Cardiac muscle cell (in vitro differentiated cells and primary cell): Measurements from ENCODE around the gene PIGN. TPM values are rescaled to one million over a fixed set of nuclear protein-coding genes. Genes with fewer than 3 reads are reported as not detected.

ENCODE experiments used
- DNase-seq, 2 donors: peaks; one replicate each; pipeline versions ENCODE4 v3.0.0 to v3.0.0-alpha.2; 2010 to 2017; ENCODE audit warnings: low read depth in 1 of 2, low spot score in 1 of 2
- H3K27ac ChIP-seq: fragments of 200-600 bp; sonication (generic); 2 replicates; pipeline ENCODE4 v1.5.1; 2016
- H3K27me3 ChIP-seq: fragments of 200-600 bp; sonication (generic); 2 replicates; pipeline ENCODE4 v1.6.0; 2016; ENCODE audit warnings: control low read depth
- H3K36me3 ChIP-seq: fragments of 200-600 bp; sonication (generic); 2 replicates; pipeline ENCODE4 v1.5.1; 2016; ENCODE audit warnings: control low read depth
- H3K4me1 ChIP-seq: fragments of 200-600 bp; sonication (generic); 2 replicates; pipeline ENCODE4 v1.8.1; 2017; ENCODE audit warnings: low read depth, mild to moderate bottlenecking, mixed run types
- H3K4me3 ChIP-seq: fragments of 200-600 bp; sonication (generic); 2 replicates; pipeline ENCODE4 v1.5.1; 2016; ENCODE audit warnings: mild to moderate bottlenecking
- H3K9me3 ChIP-seq: fragments of 200-600 bp; sonication (generic); 2 replicates; pipeline ENCODE4 v1.5.1; 2017; ENCODE audit warnings: low read depth, mild to moderate bottlenecking, control low read depth
- polyA plus RNA-seq: library from polyadenylated mRNA; unstranded; fragments of >200 nt; fragmentation: Nextera tagmentation; extraction: Ambion mirVana; gene quantifications from 2 replicates; pipeline ENCODE4 v1.2.1, GENCODE V29; 2016
- total RNA-seq: library from RNA; depleted of rRNA; stranded (reverse); fragments of >200 nt; gene quantifications from 2 replicates; pipeline ENCODE4 v1.2.3, GENCODE V29; 2016
- TF ChIP-seq, protein P1 (sequence below): IDR thresholded peaks from 2 replicates; pipeline ENCODE4 v1.5.1; 2012; ENCODE audit warnings: low read depth, mild to moderate bottlenecking, low read length

The PIGN gene
- total RNA-seq (16.2 and 20.8 TPM in 2 replicates), polyA plus RNA-seq (18.8 and 21.9 TPM in 2 replicates)

GRCh38 chr18:62186774-62187542, at the start of gene PIGN, which contains the start of gene RELCH:
TSS of gene PIGN (minus strand) at chr18:62187056. CDS start at chr18:62161353, 25,703 bp downstream.
TSS of gene RELCH (plus strand) at chr18:62187255. CDS start at chr18:62187506, 251 bp downstream.
- no peaks in the 10 kb centered on the region for H3K36me3 ChIP-seq
- TF ChIP-seq, protein P1, sequence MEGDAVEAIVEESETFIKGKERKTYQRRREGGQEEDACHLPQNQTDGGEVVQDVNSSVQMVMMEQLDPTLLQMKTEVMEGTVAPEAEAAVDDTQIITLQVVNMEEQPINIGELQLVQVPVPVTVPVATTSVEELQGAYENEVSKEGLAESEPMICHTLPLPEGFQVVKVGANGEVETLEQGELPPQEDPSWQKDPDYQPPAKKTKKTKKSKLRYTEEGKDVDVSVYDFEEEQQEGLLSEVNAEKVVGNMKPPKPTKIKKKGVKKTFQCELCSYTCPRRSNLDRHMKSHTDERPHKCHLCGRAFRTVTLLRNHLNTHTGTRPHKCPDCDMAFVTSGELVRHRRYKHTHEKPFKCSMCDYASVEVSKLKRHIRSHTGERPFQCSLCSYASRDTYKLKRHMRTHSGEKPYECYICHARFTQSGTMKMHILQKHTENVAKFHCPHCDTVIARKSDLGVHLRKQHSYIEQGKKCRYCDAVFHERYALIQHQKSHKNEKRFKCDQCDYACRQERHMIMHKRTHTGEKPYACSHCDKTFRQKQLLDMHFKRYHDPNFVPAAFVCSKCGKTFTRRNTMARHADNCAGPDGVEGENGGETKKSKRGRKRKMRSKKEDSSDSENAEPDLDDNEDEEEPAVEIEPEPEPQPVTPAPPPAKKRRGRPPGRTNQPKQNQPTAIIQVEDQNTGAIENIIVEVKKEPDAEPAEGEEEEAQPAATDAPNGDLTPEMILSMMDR: no peak
- H3K4me1 ChIP-seq: peaks cover 13% of the 10 kb centered on the region
- H3K27ac ChIP-seq: peak within 1 kb of the TSS; percentile 87
- peak within 1 kb of the TSS; percentile 73 for H3K4me3 ChIP-seq
- peak; percentile 99 for DNase-seq
- no peaks in the 10 kb centered on the region for H3K9me3 ChIP-seq
- H3K27me3 ChIP-seq: no peaks in the 10 kb centered on the region

GRCh38 chr18:62236252-62236651, 49.4 kb upstream of the PIGN start:
- Histone ChIP-seq H3K27me3 (no peaks in the 10 kb centered on the region), H3K4me1 (no peaks in the 10 kb centered on the region), H3K36me3 (peaks cover 8% of the 10 kb centered on the region), H3K9me3 (no peaks in the 10 kb centered on the region), H3K27ac (no peak overlapping the region), H3K4me3 (no peak overlapping the region)
- TF ChIP-seq, protein P1: no peak
- no peak for DNase-seq

- Histone ChIP-seq H3K27ac (no peak overlapping the region), H3K4me3 (no peak overlapping the region), H3K4me1 (no peaks in the 10 kb centered on the region), H3K27me3 (no peaks in the 10 kb centered on the region), H3K36me3 (peaks cover 50% of the 10 kb centered on the region), H3K9me3 (no peaks in the 10 kb centered on the region)
- TF ChIP-seq, protein P1: no peak
- no peak for DNase-seq
These were observed 39.2 kb upstream of the PIGN start for GRCh38 chr18:62226047-62226446.

GRCh38 chr18:62224229-62224628, 37.4 kb upstream of the PIGN start:
- Histone ChIP-seq H3K4me3 (no peak overlapping the region), H3K36me3 (peaks cover 45% of the 10 kb centered on the region), H3K9me3 (no peaks in the 10 kb centered on the region), H3K27me3 (no peaks in the 10 kb centered on the region), H3K27ac (no peak overlapping the region), H3K4me1 (no peaks in the 10 kb centered on the region)
- TF ChIP-seq, protein P1: no peak
- no peak for DNase-seq

GRCh38 chr18:62214790-62215189, 27.9 kb upstream of the PIGN start:
- no peak for DNase-seq
- Histone ChIP-seq H3K36me3 (peaks cover 4% of the 10 kb centered on the region), H3K27me3 (no peaks in the 10 kb centered on the region), H3K4me3 (no peak overlapping the region), H3K4me1 (no peaks in the 10 kb centered on the region), H3K9me3 (no peaks in the 10 kb centered on the region), H3K27ac (no peak overlapping the region)
- TF ChIP-seq, protein P1: no peak
